Liver (tissue), 3 donors: ENCODE data around the gene MAP2K6.

Source experiments
- CTCF ChIP-seq: fragments of 150-350 bp; IDR thresholded peaks from 2 replicates; pipeline ENCODE4 v1.5.1; 2017; ENCODE audit warnings: improper control_type of control experiment, low read depth, low read length; ENCODE audit not compliant: missing input control
- EGR1 ChIP-seq, 2 donors: IDR thresholded peaks; 2 replicates each; pipeline ENCODE4 v1.6.1; 2016 to 2018; ENCODE audit warnings: antibody characterized with exemption in 2 of 2, low read depth in 2 of 2
- FOXA1 ChIP-seq: IDR thresholded peaks from 2 replicates; pipeline ENCODE4 v1.6.1; 2016; ENCODE audit warnings: antibody characterized with exemption
- donor health status: healthy.
- donor health status: healthy.

- no peak for TF ChIP-seq CTCF
- no peak for TF ChIP-seq FOXA1
- no peak for TF ChIP-seq EGR1 (IDR thresholded peaks at IDR 0.05; ENCODE audit: low read depth in 2 of 2)
Measured at GRCh38 chr17:69412251-69412671, 2.2 kb upstream of the MAP2K6 start.
